GM21528 (cell line): ENCODE measurements around the gene CPVL.

ENCODE experiments used
- ATAC-seq: cut with Tn5 transposase; IDR thresholded peaks from one replicate; pipeline ENCODE4 v1.9.1; 2021; ENCODE audit warnings: mild to moderate bottlenecking, moderate library complexity; ENCODE audit not compliant: unreplicated experiment, low FRiP score

The CPVL gene

GRCh38 chr7:29146057-29146706 is at the start of gene CPVL:
Gene CPVL (minus strand): TSS chr7:29146537. CDS start chr7:29121061, 25,476 bp downstream.
- no peak for ATAC-seq

DNA sequence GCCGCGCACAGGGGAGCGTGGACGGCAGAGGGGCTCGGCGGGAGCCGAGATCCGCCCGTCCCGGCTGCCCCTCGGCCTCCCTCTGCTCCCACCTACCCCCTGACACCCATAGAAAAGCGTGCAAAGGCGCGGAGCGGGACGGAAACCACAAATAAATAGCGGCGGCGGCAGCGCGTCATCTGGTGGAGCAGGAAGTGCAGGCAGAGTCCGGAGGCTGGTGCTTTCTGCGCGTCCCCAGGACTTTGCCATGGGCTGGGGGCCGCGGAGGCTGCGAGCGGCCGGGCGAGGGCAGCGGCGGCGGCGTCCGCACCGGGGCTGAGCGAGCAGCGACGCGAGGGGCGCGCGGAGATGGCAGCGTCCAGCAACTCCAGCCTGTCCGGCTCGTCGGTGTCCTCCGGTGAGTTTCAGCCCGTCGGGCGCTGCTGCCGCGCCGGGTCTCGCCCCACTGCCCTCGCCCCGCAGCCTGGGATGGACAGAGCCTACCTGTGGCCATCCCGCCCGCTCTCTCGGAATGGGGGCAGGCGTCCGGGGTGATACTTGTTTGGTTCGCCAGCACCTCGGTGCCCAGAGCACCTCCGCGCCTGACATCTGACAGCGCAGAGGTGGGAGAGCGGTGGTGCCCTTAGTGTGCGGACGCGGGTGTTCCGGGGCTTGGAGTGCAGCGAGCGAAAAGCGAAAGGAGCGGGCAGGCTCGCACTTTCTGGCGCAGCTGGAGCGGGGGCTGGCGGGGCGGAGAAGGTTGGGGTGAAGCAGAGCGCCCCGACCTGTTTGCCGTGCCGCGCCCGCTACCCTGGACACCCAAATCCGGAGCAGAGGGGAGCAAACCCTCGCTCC is 48.5 kb upstream of the CPVL start, which contains the start of gene CHN2:
Gene CHN2 (plus strand): TSS at position 182 of the 834 bp plus-strand sequence.
- no peak for ATAC-seq

DNA sequence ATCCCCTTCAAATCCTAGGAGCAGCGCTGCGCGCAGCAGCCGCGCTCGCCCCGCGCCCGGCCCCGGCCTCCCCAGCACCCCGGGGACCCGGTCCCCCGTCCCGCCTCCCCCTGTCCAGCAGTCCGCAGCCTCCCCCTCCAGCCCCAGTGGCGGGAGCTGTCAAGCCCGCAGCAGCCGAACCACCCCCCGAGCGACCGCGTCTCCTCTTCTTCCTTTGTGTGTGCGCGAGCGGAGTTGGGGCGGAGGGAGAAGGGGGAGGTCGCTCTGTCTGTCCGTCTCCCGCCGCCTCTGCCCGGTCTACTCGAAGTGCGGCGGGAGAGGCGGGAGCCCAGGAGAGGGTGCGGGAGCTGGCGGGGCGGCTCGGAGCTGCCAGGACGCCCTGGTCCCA is 47.9 kb upstream of the CPVL start:
- ATAC-seq: no peak

- no peak for ATAC-seq
Measured at GRCh38 chr7:29193316-29194205, 47.2 kb upstream of the CPVL start.

DNA sequence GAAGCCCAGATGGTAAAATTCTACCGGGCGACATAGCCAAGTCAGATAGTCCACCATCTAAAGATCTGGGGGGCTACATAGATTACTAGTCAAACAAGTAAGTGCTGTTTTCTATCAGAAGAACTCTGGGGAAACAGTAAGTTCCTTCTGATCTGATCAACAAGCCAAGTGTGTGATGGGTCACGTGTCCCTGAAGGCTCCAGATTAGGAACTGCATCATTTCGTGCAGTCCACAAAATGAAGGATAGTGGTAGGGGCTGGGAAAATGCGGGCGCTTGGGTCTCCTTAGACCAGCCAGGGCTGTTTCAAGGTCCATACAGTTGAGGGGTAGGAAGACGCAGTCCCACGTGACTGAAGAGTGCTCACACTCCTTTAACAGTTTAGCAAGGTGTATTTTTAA is 46.5 kb upstream of the CPVL start:
- no peak for ATAC-seq

DNA sequence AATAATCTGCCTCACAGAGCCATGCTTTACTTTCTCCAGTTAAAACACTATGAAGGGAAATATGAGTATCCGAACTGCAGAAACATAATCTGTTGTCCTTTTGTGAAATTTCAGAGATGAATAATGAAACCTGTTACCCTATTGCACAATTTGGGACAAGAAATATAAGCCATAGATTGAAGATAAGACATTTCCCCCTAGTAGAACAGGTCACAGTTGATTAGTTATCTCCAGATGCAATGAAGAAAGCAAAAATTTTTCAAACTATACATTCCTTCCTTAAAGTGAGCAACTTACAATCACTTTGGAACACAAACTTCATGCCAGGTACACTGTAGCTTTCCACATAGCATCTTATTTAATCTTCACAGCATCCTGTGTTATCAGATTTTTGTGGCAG is 46.0 kb upstream of the CPVL start:
- ATAC-seq: no peak

- ATAC-seq: no peak
Measured at GRCh38 chr7:29190349-29191045, 44.2 kb upstream of the CPVL start.

DNA sequence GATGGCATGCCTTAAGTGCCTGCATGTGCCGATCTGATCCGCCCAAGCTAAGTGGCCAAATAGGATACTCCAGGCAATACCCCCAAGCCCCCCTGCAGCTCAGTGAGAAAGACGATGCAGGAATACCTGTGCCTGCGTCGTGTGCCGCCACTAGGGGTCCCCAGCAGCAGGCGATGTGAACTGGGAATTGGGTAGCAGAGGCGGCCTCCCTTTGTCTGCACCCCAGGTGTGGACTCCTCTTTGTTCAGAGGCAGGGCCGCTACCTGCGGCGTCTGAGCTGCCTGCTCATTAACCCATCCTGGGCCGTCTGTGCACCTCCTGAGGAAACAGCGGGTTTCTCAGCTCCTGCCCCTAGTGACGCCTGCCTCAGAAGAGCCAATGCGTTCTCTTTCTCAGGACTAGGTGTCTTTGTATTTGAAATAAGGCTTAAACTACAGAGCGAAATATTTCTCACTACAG is 43.4 kb upstream of the CPVL start:
- ATAC-seq: no peak

DNA sequence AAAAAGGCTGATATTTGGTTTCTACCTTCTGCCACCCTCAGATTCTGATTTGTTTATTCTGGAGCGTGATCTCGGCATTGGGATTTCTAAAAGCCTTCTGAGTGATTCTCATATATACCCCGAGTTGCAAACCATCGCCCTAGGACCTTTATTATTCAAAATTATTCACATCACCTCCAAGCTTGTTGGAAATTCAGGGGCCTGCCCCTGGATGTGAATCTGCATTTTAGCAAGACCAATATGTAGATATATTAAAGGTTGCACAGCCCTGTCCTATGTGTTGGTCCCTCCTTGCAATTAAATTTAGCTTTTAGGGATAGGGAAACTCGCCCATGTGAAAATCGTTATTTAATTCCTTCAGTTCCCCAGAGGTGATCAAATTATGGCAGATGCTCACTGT is 39.3 kb upstream of the CPVL start:
- no peak for ATAC-seq

- ATAC-seq: no peak
Measured at GRCh38 chr7:29184599-29184998, 38.3 kb upstream of the CPVL start.

DNA sequence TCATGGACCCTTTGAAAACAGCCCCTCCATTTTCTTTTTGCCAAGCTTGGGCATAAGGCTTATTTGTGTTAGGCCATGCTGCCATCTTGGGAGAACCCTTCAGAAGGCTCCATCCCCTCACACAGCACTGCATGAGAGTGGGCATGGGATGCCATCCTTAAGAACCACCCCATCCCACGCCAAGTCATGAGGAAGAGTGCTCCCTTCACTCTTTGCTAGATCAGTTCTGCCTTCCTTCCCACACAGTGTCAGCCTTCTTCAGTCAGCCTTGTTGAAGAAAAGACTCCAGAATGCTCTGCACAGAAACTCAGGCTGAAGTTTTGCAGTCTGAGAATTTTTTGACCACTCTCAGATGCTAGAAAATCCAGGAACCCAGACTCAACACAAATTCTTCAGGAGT is 32.8 kb upstream of the CPVL start:
- no peak for ATAC-seq

DNA sequence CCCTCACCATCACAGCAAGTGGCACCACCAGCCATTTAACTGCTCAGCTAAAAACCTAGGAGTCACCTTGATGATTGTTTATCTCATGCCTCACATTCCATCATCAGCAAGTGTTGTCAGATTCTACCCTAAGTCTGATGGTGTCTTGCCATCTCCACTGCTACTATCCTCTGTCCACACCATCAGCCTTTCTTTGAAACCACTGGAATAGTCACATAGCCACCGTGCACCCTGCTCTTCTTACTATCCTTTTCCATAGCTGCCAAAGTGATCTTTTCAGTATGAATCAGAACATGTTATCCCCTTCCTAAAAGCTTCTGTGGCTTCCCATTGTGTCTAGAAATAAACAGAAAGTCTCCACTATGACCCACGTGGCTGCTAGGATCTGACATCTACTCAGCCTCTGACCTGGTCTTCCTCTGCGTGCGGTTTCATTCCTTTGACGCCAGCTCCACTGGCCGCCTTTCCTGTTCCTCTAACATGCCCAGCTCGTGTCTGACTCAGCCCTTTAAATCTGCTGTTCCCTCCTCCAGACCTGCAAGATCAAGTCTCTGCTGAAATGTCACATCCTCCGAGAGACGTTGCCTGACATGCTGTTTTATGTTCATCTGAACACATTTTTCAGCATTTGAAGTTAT is 31.7 kb upstream of the CPVL start:
- ATAC-seq: no peak

DNA sequence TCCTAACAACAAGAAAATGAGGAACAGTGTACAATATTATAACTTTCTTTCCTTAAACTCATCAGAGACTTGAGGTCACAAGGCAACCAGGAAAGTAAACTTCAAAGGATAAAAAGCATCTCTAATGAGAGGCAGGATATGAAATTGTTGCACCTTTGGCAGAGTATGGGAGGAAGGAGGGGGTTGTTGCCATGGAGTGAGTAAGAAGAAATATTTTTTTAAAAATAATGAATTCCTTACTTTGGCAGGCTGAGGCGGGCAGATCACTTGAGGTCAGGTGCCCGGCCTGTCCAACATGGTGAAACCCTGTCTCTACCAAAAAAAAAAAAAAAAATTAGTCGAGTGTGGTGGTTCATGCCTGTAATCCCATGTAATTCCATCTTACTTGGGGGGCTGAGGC is 27.1 kb upstream of the CPVL start:
- no peak for ATAC-seq

DNA sequence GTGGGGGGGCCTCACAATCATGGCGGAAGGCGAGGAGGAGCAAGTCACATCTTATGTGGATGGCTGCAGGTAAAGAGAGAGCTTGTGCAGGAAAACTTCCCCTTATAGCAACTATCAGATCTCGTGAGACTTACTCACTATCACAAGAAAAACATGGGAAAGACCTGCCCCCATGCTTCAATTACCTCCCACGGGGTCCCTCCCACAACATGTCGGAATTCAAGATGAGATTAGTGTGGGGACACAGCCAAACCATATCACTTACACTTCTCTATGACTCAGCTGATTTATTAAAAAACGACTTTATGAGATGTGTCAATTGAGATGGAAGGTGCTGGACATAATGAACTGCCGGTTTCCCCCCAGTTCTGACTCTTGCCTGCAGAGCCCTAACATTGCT is 24.4 kb upstream of the CPVL start:
- no peak for ATAC-seq

GRCh38 chr7:29167721-29168120 is 21.4 kb upstream of the CPVL start:
- no peak for ATAC-seq

- no peak for ATAC-seq
Measured at GRCh38 chr7:29163854-29164253, 17.5 kb upstream of the CPVL start.

- ATAC-seq: no peak
Measured at GRCh38 chr7:29162577-29162976, 16.2 kb upstream of the CPVL start.

GRCh38 chr7:29161231-29161630 is 14.9 kb upstream of the CPVL start:
- ATAC-seq: no peak

- no peak for ATAC-seq
Measured at GRCh38 chr7:29160080-29160479, 13.7 kb upstream of the CPVL start.
